ENCODE data around the gene RAB11A. TPM values are rescaled to one million over a fixed set of nuclear protein-coding genes. Genes with fewer than 3 reads are reported as not detected.

Gene RAB11A
- total and polyA plus RNA-seq, 2 of the 13 experiments (the other 11 are each of a cell fraction or from before 2014, with no cell fraction given), result 161 to 162 TPM

GRCh38 chr15:65869126-65869953 is at the start of gene RAB11A (continued):
- TF ChIP-seq ZNF407 (CRISPR knock-in tag; IDR thresholded peaks at IDR 0.05; ENCODE audit: not compliant biosample characterization) (peak; percentile 54), MED1 (CRISPR knock-in tag; IDR thresholded peaks at IDR 0.05) (peak; percentile 52), ERF (CRISPR knock-in tag; IDR thresholded peaks at IDR 0.05) (peak; percentile 59), STAG1 (CRISPR knock-in tag; IDR thresholded peaks at IDR 0.05) (peak; percentile 44), LCORL (IDR thresholded peaks at IDR 0.05) (no peak), LCORL (CRISPR knock-in tag; IDR thresholded peaks at IDR 0.05) (no peak), REPIN1 (CRISPR knock-in tag; IDR thresholded peaks at IDR 0.05; ENCODE audit: borderline replicate concordance, low read depth) (peak; percentile 56; the same call in 1 of the 2 replicates), STAT5B (CRISPR knock-in tag; IDR thresholded peaks at IDR 0.05) (no peak; the same call in 1 of the 2 replicates), ATF6 (CRISPR knock-in tag; conservative IDR thresholded peaks at IDR 0.05) (peak; percentile 60), GTF3A (CRISPR knock-in tag; conservative IDR thresholded peaks at IDR 0.05) (no peak; the same call in 1 of the 2 replicates), HNRNPK (IDR thresholded peaks at IDR 0.05; ENCODE audit: low read depth, low read length, poor library complexity, severe bottlenecking) (peak; percentile 70), ZFP41 (CRISPR knock-in tag; IDR thresholded peaks at IDR 0.05; ENCODE audit: borderline replicate concordance) (peak; percentile 31; the same call in 1 of the 2 replicates), E2F2 (CRISPR knock-in tag; IDR thresholded peaks at IDR 0.05; ENCODE audit: borderline replicate concordance) (0 out of 2 replicates have a peak, but pooled peaks have one; percentile 13)

Measured in HepG2 (cell line).